ENCODE measurements around the gene CENPV. TPM values are rescaled to one million over a fixed set of nuclear protein-coding genes. Genes with fewer than 3 reads are reported as not detected.
A peak's percentile ranks its signal among the peaks of the same experiment; 100 is the strongest.

CENPV gene
- total and polyA plus RNA-seq, 10 of the 15 experiments (the other 5 are each of a cell fraction or from before 2014, with no cell fraction given): 22.5 to 98.6 (median 80.8) TPM

DNA sequence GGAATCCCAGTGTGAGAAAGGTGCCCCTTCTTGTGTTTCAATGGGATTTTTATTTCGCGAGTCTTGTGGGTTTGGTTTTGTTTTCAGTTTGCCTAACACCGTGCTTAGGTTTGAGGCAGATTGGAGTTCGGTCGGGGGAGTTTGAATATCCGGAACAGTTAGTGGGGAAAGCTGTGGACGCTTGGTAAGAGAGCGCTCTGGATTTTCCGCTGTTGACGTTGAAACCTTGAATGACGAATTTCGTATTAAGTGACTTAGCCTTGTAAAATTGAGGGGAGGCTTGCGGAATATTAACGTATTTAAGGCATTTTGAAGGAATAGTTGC lies 28.2 kb upstream of the CENPV start:
- Histone ChIP-seq H3K9ac (ENCODE audit: control insufficient read depth, insufficient read depth, low read length) (peak overlapping the region; percentile 85), H3K79me2 (ENCODE audit: control insufficient read depth, insufficient read depth, low read length) (peaks cover 31% of the 10 kb centered on the region), H3K9me3 (replicated peaks; ENCODE audit: control insufficient read depth, insufficient read depth, low read length) (no peaks in the 10 kb centered on the region; the same call in 2 of the 3 replicates), H3K36me3 (ENCODE audit: control insufficient read depth in 2 of 2, insufficient read depth in 2 of 2, low read length in 1 of 2) (peaks cover 4 to 11% of the 10 kb centered on the region in 2 experiments), H3K4me3 (peak overlapping the region; percentile 76), H4K20me1 (ENCODE audit: control insufficient read depth, insufficient read depth) (peaks cover 4% of the 10 kb centered on the region), H3K4me2 (ENCODE audit: control insufficient read depth, insufficient read depth) (peak overlapping the region; percentile 83), H3K27ac (ENCODE audit: control insufficient read depth, insufficient read depth) (peak overlapping the region; percentile 100), H2AFZ (ENCODE audit: control insufficient read depth, low read depth, low read length) (no peak overlapping the region), H3K27me3 (replicated peaks in 1 of 2; ENCODE audit: control insufficient read depth in 2 of 2, insufficient read depth in 2 of 2, low read length in 1 of 2) (no peaks in the 10 kb centered on the region), H3K4me1 (ENCODE audit: control insufficient read depth, insufficient read depth, low read length) (peaks cover 16% of the 10 kb centered on the region)
- FAIRE-seq (no peak), DNase-seq (ENCODE audit: low read depth, low spot score) (no peak), ATAC-seq (peak; percentile 5)
- SMC1A ChIA-PET (ENCODE audit: uncharacterized antibody, unreplicated experiment): interaction anchor here (1.0 to 3.0 kb wide), 6 partner anchors 18 to 60 kb away, joined by 3 to 25 read pairs (median 5); partner anchors contain the start of gene TRPV2
- intact Hi-C loops (cut with micrococcal nuclease; ENCODE audit: unreplicated experiment): loop anchor here (2.0 kb wide), 1 partner anchor 57 kb away; no protein-coding TSS in a partner anchor
- in situ Hi-C loops (cut with MboI): loop anchor here (5.0 kb wide), 1 partner anchor 36 kb away; the partner anchor contains the start of gene TRPV2
- TF ChIP-seq, protein P1, sequence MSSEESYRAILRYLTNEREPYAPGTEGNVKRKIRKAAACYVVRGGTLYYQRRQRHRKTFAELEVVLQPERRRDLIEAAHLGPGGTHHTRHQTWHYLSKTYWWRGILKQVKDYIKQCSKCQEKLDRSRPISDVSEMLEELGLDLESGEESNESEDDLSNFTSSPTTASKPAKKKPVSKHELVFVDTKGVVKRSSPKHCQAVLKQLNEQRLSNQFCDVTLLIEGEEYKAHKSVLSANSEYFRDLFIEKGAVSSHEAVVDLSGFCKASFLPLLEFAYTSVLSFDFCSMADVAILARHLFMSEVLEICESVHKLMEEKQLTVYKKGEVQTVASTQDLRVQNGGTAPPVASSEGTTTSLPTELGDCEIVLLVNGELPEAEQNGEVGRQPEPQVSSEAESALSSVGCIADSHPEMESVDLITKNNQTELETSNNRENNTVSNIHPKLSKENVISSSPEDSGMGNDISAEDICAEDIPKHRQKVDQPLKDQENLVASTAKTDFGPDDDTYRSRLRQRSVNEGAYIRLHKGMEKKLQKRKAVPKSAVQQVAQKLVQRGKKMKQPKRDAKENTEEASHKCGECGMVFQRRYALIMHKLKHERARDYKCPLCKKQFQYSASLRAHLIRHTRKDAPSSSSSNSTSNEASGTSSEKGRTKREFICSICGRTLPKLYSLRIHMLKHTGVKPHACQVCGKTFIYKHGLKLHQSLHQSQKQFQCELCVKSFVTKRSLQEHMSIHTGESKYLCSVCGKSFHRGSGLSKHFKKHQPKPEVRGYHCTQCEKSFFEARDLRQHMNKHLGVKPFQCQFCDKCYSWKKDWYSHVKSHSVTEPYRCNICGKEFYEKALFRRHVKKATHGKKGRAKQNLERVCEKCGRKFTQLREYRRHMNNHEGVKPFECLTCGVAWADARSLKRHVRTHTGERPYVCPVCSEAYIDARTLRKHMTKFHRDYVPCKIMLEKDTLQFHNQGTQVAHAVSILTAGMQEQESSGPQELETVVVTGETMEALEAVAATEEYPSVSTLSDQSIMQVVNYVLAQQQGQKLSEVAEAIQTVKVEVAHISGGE (CRISPR knock-in tag; IDR thresholded peaks at IDR 0.05): peak; percentile 14; the same call in 1 of the 2 replicates
- TF ChIP-seq, protein P2, sequence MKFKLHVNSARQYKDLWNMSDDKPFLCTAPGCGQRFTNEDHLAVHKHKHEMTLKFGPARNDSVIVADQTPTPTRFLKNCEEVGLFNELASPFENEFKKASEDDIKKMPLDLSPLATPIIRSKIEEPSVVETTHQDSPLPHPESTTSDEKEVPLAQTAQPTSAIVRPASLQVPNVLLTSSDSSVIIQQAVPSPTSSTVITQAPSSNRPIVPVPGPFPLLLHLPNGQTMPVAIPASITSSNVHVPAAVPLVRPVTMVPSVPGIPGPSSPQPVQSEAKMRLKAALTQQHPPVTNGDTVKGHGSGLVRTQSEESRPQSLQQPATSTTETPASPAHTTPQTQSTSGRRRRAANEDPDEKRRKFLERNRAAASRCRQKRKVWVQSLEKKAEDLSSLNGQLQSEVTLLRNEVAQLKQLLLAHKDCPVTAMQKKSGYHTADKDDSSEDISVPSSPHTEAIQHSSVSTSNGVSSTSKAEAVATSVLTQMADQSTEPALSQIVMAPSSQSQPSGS (IDR thresholded peaks at IDR 0.05; ENCODE audit: low read length): 0 out of 2 replicates have a peak, but pooled peaks have one; percentile 32
- TF ChIP-seq NFXL1 (IDR thresholded peaks at IDR 0.05; ENCODE audit: borderline replicate concordance) (no peak), BACH1 (IDR thresholded peaks at IDR 0.05; ENCODE audit: borderline replicate concordance) (0 out of 2 replicates have a peak, but pooled peaks have one; percentile 25), RUNX3 (IDR thresholded peaks at IDR 0.05; ENCODE audit: low read length) (peak; percentile 30; the same call in 1 of the 2 replicates), PAX8 (IDR thresholded peaks at IDR 0.05) (0 out of 2 replicates have a peak, but pooled peaks have one; percentile 49)
- CTCF ChIA-PET: interaction anchor here (1.0 to 4.5 kb wide), 5 partner anchors 18 to 71 kb away, joined by 3 to 53 read pairs (median 4); partner anchors contain the start of gene TRPV2
- POLR2A ChIA-PET: interaction anchor here (1.0 to 3.2 kb wide), 10 partner anchors 17 to 154 kb away, joined by 3 to 37 read pairs (median 8); partner anchors contain the start of gene TRPV2
- BruUV-seq (replicated peaks): no TSS peak
- 1% methylated on average over 14 of the region's 14 CpGs for WGBS (ENCODE audit: insufficient coverage, insufficient replicate concordance, low lambda C conversion rate, missing lambda C conversion rate)
- RAD21 ChIA-PET (ENCODE audit: unreplicated experiment): interaction anchor here (0.9 to 2.3 kb wide), 6 partner anchors 18 to 93 kb away, joined by 3 to 18 read pairs (median 5); partner anchors contain the start of gene TRPV2
